ENCODE data around the gene PLP1. TPM values are rescaled to one million over a fixed set of nuclear protein-coding genes. Genes with fewer than 3 reads are reported as not detected.
A peak's percentile ranks its signal among the peaks of the same experiment; 100 is the strongest.

Gene PLP1
- total and polyA plus RNA-seq, 9 of the 15 experiments (the other 6 are each of a cell fraction or from before 2014, with no cell fraction given): not detected

- Histone ChIP-seq H3K36me3 (ENCODE audit: control insufficient read depth, insufficient read depth, low read length) (no peaks in the 10 kb centered on the region), H3K4me1 (replicated peaks in 1 of 2; ENCODE audit: control insufficient read depth in 2 of 2, insufficient read depth in 2 of 2, low read length in 2 of 2) (no peaks in the 10 kb centered on the region), H3K9me1 (ENCODE audit: control insufficient read depth, insufficient read depth, low read length) (no peaks in the 10 kb centered on the region), H3K27ac (ENCODE audit: extremely low read depth, low read depth, low read length) (no peak overlapping the region), H4K20me1 (replicated peaks; ENCODE audit: control insufficient read depth, insufficient read depth, low read length) (no peaks in the 10 kb centered on the region), H3K4me3 (no peak overlapping the region), H3K9me3 (replicated peaks; ENCODE audit: control insufficient read depth, insufficient read depth, low read depth, low read length) (no peaks in the 10 kb centered on the region), H3K27me3 (ENCODE audit: control insufficient read depth in 2 of 2, insufficient read depth in 2 of 2, low read length in 2 of 2) (peaks cover 0 to 41% of the 10 kb centered on the region in 2 experiments; a peak in 2 of 5 replicates), H3K79me2 (ENCODE audit: control insufficient read depth, insufficient read depth, low read length) (no peaks in the 10 kb centered on the region), H3K4me2 (ENCODE audit: insufficient read depth, low read length) (no peak overlapping the region), H2AFZ (ENCODE audit: low read depth, low read length) (no peak overlapping the region), H3K9ac (ENCODE audit: insufficient read depth in 1 of 2, low read depth in 2 of 2, low read length in 2 of 2) (no peak overlapping the region)
- TF ChIP-seq ZC3H4 (CRISPR knock-in tag; IDR thresholded peaks at IDR 0.05; ENCODE audit: borderline replicate concordance) (no peak), HEY1 (CRISPR knock-in tag; IDR thresholded peaks at IDR 0.05; ENCODE audit: borderline replicate concordance) (no peak), MLX (CRISPR knock-in tag; conservative IDR thresholded peaks at IDR 0.05) (no peak), CBX1 (IDR thresholded peaks at IDR 0.05; ENCODE audit: low read depth) (no peak), GATAD2A (IDR thresholded peaks at IDR 0.05) (no peak), ASH1L (IDR thresholded peaks at IDR 0.05; ENCODE audit: borderline replicate concordance, low read depth, partially characterized antibody) (no peak), CBFA2T3 (IDR thresholded peaks at IDR 0.05) (no peak), PTBP1 (IDR thresholded peaks at IDR 0.05; ENCODE audit: low read depth, low read length) (no peak), DDX20 (tag; IDR thresholded peaks at IDR 0.05; ENCODE audit: low read depth) (no peak), ATF7 (IDR thresholded peaks at IDR 0.05) (peak; percentile 66; the same call in 1 of the 2 replicates), ZBTB2 (IDR thresholded peaks at IDR 0.05) (no peak), TCF3 (CRISPR knock-in tag; IDR thresholded peaks at IDR 0.05) (no peak), ZNF512 (tag; IDR thresholded peaks at IDR 0.05) (no peak), ATF3 (IDR thresholded peaks at IDR 0.05) (peak; percentile 35; the same call in 1 of the 2 replicates), ATF3 (CRISPR knock-in tag; conservative IDR thresholded peaks at IDR 0.05) (no peak)
- ATAC-seq (no peak), FAIRE-seq (no peak), DNase-seq (ENCODE audit: extremely low read depth in 1 of 4, low spot score in 3 of 4) (no peak)
- WGBS (ENCODE audit: insufficient coverage, low coverage, missing lambda C conversion rate): 2% methylated on average over 8 of the region's 8 CpGs
- CTCF ChIA-PET (ENCODE audit: low intra/inter-chr PET ratio): no interaction called here
- intact Hi-C loops (cut with micrococcal nuclease): no loop called here
- POLR2A ChIA-PET: interaction anchor here (1.4 kb wide), 1 partner anchor 8 kb away, joined by 5 read pairs; no protein-coding TSS in a partner anchor
- in situ Hi-C loops (cut with MboI): no loop called here
- BruUV-seq (replicated peaks): no TSS peak
These were observed 45.7 kb upstream of the PLP1 start for GRCh38 chrX:103730796-103731493.
